Thoracic aorta (tissue), 2 donors: Measurements from ENCODE around the gene WDFY1. TPM values are rescaled to one million over a fixed set of nuclear protein-coding genes. Genes with fewer than 3 reads are reported as not detected.

ENCODE experiments used
- ATAC-seq: fragments of 150-250 bp; one replicate; pipeline ENCODE4 v1.8.0; 2017; ENCODE audit warnings: low read depth; ENCODE audit not compliant: insufficient number of reproducible peaks, low FRiP score
- DNase-seq: peaks from one replicate; pipeline ENCODE4 v3.0.0-alpha.2; 2020; ENCODE audit warnings: low spot score
- H3K27ac ChIP-seq, 2 donors: fragments of 200-600 bp; sonication (generic); 1 replicate in 1 of 2; 2 replicates in 1 of 2; pipeline ENCODE4 v1.5.1; 2016; ENCODE audit warnings: mild to moderate bottlenecking in 2 of 2, moderate library complexity in 2 of 2
- H3K27me3 ChIP-seq: fragments of 200-600 bp; sonication (generic); replicated peaks from 2 replicates; pipeline ENCODE4 v1.6.0; 2016; ENCODE audit warnings: mild to moderate bottlenecking; ENCODE audit not compliant: insufficient read depth
- H3K36me3 ChIP-seq: fragments of 200-600 bp; sonication (generic); one replicate; pipeline ENCODE4 v1.5.1; 2016
- H3K4me1 ChIP-seq, 2 donors: fragments of 200-600 bp; sonication (generic); 1 replicate in 1 of 2; 2 replicates in 1 of 2; pipeline versions ENCODE4 v1.5.1 to v1.6.0; 2016; ENCODE audit warnings: low read depth in 2 of 2, mild to moderate bottlenecking in 1 of 2; ENCODE audit not compliant: control insufficient read depth in 1 of 2
- H3K4me3 ChIP-seq: fragments of 200-600 bp; sonication (generic); 2 replicates; pipeline ENCODE4 v1.5.1; 2016; ENCODE audit warnings: mild to moderate bottlenecking
- H3K9me3 ChIP-seq: fragments of 200-600 bp; sonication (generic); 2 replicates; pipeline ENCODE4 v1.5.1; 2016
- CTCF ChIP-seq: fragments of 200-600 bp; sonication (generic); IDR thresholded peaks from one replicate; pipeline ENCODE4 v1.5.1; 2019; ENCODE audit warnings: antibody characterized with exemption
- total RNA-seq, 2 donors: library from RNA; depleted of rRNA; stranded (reverse); fragments of >200 nt; gene quantifications; one replicate each; pipeline versions ENCODE4 v1.1.0 to v1.2.3, GENCODE V29; 2016

Gene WDFY1
- total RNA-seq, 2 donors from 2014 or later: 51.4 to 64.0 TPM

- Histone ChIP-seq H3K4me1 (no peaks in the 10 kb centered on the region), H3K36me3 (no peaks in the 10 kb centered on the region), H3K27ac (no peak overlapping the region), H3K27me3 (no peaks in the 10 kb centered on the region), H3K4me3 (no peak overlapping the region), H3K9me3 (no peaks in the 10 kb centered on the region)
- ATAC-seq: no peak
- no peak for TF ChIP-seq CTCF
- no peak for DNase-seq
Observed at GRCh38 chr2:223989856-223990232, 44.7 kb upstream of the WDFY1 start.

- no peak overlapping the region for H3K27ac ChIP-seq
- ATAC-seq (no peak), DNase-seq (no peak)
- no peaks in the 10 kb centered on the region for H3K27me3 ChIP-seq
- H3K9me3 ChIP-seq: no peaks in the 10 kb centered on the region
- H3K36me3 ChIP-seq: no peaks in the 10 kb centered on the region
- H3K4me3 ChIP-seq: no peak overlapping the region
- H3K4me1 ChIP-seq: no peaks in the 10 kb centered on the region
- TF ChIP-seq CTCF: no peak
Observed at GRCh38 chr2:223989206-223989855, 44.2 kb upstream of the WDFY1 start.

- Histone ChIP-seq H3K4me3 (no peak overlapping the region), H3K27me3 (no peaks in the 10 kb centered on the region), H3K4me1 (no peaks in the 10 kb centered on the region), H3K36me3 (no peaks in the 10 kb centered on the region), H3K9me3 (no peaks in the 10 kb centered on the region), H3K27ac (no peak overlapping the region)
- ATAC-seq (no peak), DNase-seq (no peak)
- TF ChIP-seq CTCF: no peak
Observed at GRCh38 chr2:223981241-223981640, 36.1 kb upstream of the WDFY1 start.

- ATAC-seq (no peak), DNase-seq (no peak)
- no peak for TF ChIP-seq CTCF
- Histone ChIP-seq H3K9me3 (no peaks in the 10 kb centered on the region), H3K27me3 (no peaks in the 10 kb centered on the region), H3K4me3 (no peak overlapping the region), H3K27ac (no peak overlapping the region), H3K4me1 (no peaks in the 10 kb centered on the region), H3K36me3 (no peaks in the 10 kb centered on the region)
Observed at GRCh38 chr2:223980803-223981202, 35.7 kb upstream of the WDFY1 start.

GRCh38 chr2:223980397-223980735, 35.2 kb upstream of the WDFY1 start:
- Histone ChIP-seq H3K27me3 (no peaks in the 10 kb centered on the region), H3K9me3 (no peaks in the 10 kb centered on the region), H3K36me3 (no peaks in the 10 kb centered on the region), H3K4me3 (no peak overlapping the region), H3K27ac (no peak overlapping the region), H3K4me1 (no peaks in the 10 kb centered on the region)
- DNase-seq: no peak
- no peak for TF ChIP-seq CTCF
- ATAC-seq: no peak
